Thyroid gland (tissue), 4 donors: Measurements from ENCODE around the gene PFDN1.

Experiments used
- CTCF ChIP-seq, 6 experiments: fragments of 200-600 bp in 3 of 6; fragments of 450-650 bp in 3 of 6; sonication (generic) in 3 of 6; IDR thresholded peaks; one replicate each; pipeline ENCODE4 v1.5.1; 2016 to 2019; ENCODE audit warnings: antibody characterized with exemption in 6 of 6, mild to moderate bottlenecking in 2 of 6, inconsistent platforms in 1 of 6, moderate library complexity in 1 of 6
- POLR2A ChIP-seq, 2 donors: fragments of 450-650 bp; IDR thresholded peaks; one replicate each; pipeline ENCODE4 v1.6.1; 2017; ENCODE audit warnings: antibody characterized with exemption in 2 of 2, mild to moderate bottlenecking in 2 of 2, moderate library complexity in 1 of 2

- TF ChIP-seq CTCF (IDR thresholded peaks at IDR 0.05): no peak
- no peak for TF ChIP-seq POLR2A (IDR thresholded peaks at IDR 0.05)
Measured at GRCh38 chr5:140223567-140223966, 79.3 kb downstream of the PFDN1 start.
